ENCODE measurements around the gene MRPS2. TPM values are rescaled to one million over a fixed set of nuclear protein-coding genes. Genes with fewer than 3 reads are reported as not detected.

The MRPS2 gene
- total and polyA plus RNA-seq, 2 experiments from 2014 or later: 83.2 to 116 TPM

- H3K27ac ChIP-seq (ENCODE audit: low read depth): no peak overlapping the region
- H3K4me2 ChIP-seq: no peak overlapping the region
- no peaks in the 10 kb centered on the region for H3K4me1 ChIP-seq (ENCODE audit: insufficient read depth)
- Mint-ChIP-seq H3K4me3 (no peak overlapping the region), H3K27me3 (ENCODE audit: insufficient read depth, low read depth, poor library complexity) (no peaks in the 10 kb centered on the region), H3K27ac (no peak overlapping the region), H3K9me3 (no peaks in the 10 kb centered on the region), H3K36me3 (ENCODE audit: low read depth) (no peaks in the 10 kb centered on the region), H3K4me1 (peaks cover 10% of the 10 kb centered on the region; the same call in 2 of the 3 replicates)
- no peak overlapping the region for H2AFZ ChIP-seq
- H3K27me3 ChIP-seq (ENCODE audit: insufficient read depth): no peaks in the 10 kb centered on the region
- no peaks in the 10 kb centered on the region for H3K79me2 ChIP-seq (replicated peaks; ENCODE audit: insufficient read depth)
- TF ChIP-seq STAT1 (IDR thresholded peaks at IDR 0.05; ENCODE audit: unreplicated experiment) (no peak), EZH2phosphoT487 (IDR thresholded peaks at IDR 0.05; ENCODE audit: unreplicated experiment) (no peak), EZH2 (IDR thresholded peaks at IDR 0.05; ENCODE audit: low read depth, unreplicated experiment) (no peak), JUNB (IDR thresholded peaks at IDR 0.05; ENCODE audit: unreplicated experiment) (no peak), CREB1 (CRISPR knock-in tag; IDR thresholded peaks at IDR 0.05; ENCODE audit: low read depth) (no peak), CTCF (conservative IDR thresholded peaks at IDR 0.05; ENCODE audit: low read depth in 2 of 2) (no peak), REST (IDR thresholded peaks at IDR 0.05; ENCODE audit: unreplicated experiment) (no peak), ZNF331 (CRISPR knock-in tag; IDR thresholded peaks at IDR 0.05; ENCODE audit: low read depth) (no peak), POLR2AphosphoS5 (IDR thresholded peaks at IDR 0.05; ENCODE audit: low read depth) (no peak), ZNF462 (CRISPR knock-in tag; IDR thresholded peaks at IDR 0.05) (no peak), NANOG (IDR thresholded peaks at IDR 0.05; ENCODE audit: borderline replicate concordance) (no peak), ZNF114 (CRISPR knock-in tag; IDR thresholded peaks at IDR 0.05) (no peak), ETS1 (IDR thresholded peaks at IDR 0.05) (no peak)
- ATAC-seq: no peak
- no peak for DNase-seq (ENCODE audit: low spot score)
- no peaks in the 10 kb centered on the region for H3K36me3 ChIP-seq (ENCODE audit: insufficient read depth)
- no peaks in the 10 kb centered on the region for H3K9me2 ChIP-seq (ENCODE audit: insufficient read depth)
- no peaks in the 10 kb centered on the region for H4K20me1 ChIP-seq (replicated peaks; ENCODE audit: insufficient read depth)
- no peak overlapping the region for H3K4me3 ChIP-seq
- H3F3A ChIP-seq (replicated peaks; ENCODE audit: low read depth): no peaks in the 10 kb centered on the region
These were observed 21.2 kb downstream of the MRPS2 start for GRCh38 chr9:135521608-135522095.
